Heart left ventricle (tissue), 16 donors: ENCODE measurements around the gene SLC6A4. TPM values are rescaled to one million over a fixed set of nuclear protein-coding genes. Genes with fewer than 3 reads are reported as not detected.
A peak's percentile ranks its signal among the peaks of the same experiment; 100 is the strongest.

ENCODE experiments used
- ATAC-seq, 4 donors: fragments of 200-7000 bp; cut with Tn5 transposase; one replicate each; pipeline ENCODE4 v1.9.1; 2020 to 2022; ENCODE audit warnings: moderate library complexity in 4 of 4, mild to moderate bottlenecking in 3 of 4, moderate number of reproducible peaks in 1 of 4
- DNase-seq, 5 donors: peaks; one replicate each; pipeline ENCODE4 v3.0.0-alpha.2; 2020
- H3K27ac ChIP-seq, 12 donors: fragments of 200-600 bp; sonication (generic) in 4 of 12; one replicate each; pipeline versions ENCODE4 v1.5.0 to v1.8.0; 2016 to 2022; ENCODE audit warnings: mild to moderate bottlenecking in 2 of 12
- H3K27me3 ChIP-seq, 9 donors: fragments of 200-600 bp; sonication (generic) in 2 of 9; one replicate each; pipeline versions ENCODE4 v1.5.1 to v1.8.0; 2016 to 2022; ENCODE audit warnings: mild to moderate bottlenecking in 3 of 9
- H3K36me3 ChIP-seq, 9 donors: fragments of 200-600 bp; sonication (generic) in 2 of 9; one replicate each; pipeline versions ENCODE4 v1.5.0 to v1.8.0; 2018 to 2022; ENCODE audit warnings: mild to moderate bottlenecking in 2 of 9
- H3K4me1 ChIP-seq, 12 donors: fragments of 200-600 bp; sonication (generic) in 4 of 12; one replicate each; pipeline versions ENCODE4 v1.5.0 to v1.8.0; 2016 to 2022; ENCODE audit warnings: mild to moderate bottlenecking in 3 of 12
- H3K4me3 ChIP-seq, 12 donors: fragments of 200-600 bp; sonication (generic) in 4 of 12; one replicate each; pipeline versions ENCODE4 v1.5.0 to v1.8.0; 2017 to 2022; ENCODE audit warnings: mild to moderate bottlenecking in 9 of 12, moderate library complexity in 4 of 12
- H3K9me3 ChIP-seq, 12 donors: fragments of 200-600 bp; sonication (generic) in 4 of 12; one replicate each; pipeline versions ENCODE4 v1.5.0 to v1.8.0; 2016 to 2022; ENCODE audit warnings: mild to moderate bottlenecking in 1 of 12
- CTCF ChIP-seq, 12 donors: fragments of 200-600 bp; sonication (generic) in 4 of 12; IDR thresholded peaks; one replicate each; pipeline versions ENCODE4 v1.5.0 to v1.8.0; 2018 to 2022; ENCODE audit warnings: antibody characterized with exemption in 12 of 12, mild to moderate bottlenecking in 5 of 12
- POLR2A ChIP-seq, 2 donors: fragments of 450-650 bp; IDR thresholded peaks; one replicate each; pipeline ENCODE4 v1.6.1; 2017; ENCODE audit warnings: antibody characterized with exemption in 2 of 2, mild to moderate bottlenecking in 2 of 2, moderate library complexity in 2 of 2
- WGBS, 4 donors: extraction: QIAGEN DNeasy Blood & Tissue Kit in 2 of 4; methylation state at CpG; one replicate each; pipeline versions ENCODE4 v1.1.5 to v1.1.7; 2013 to 2018; 5-methylcytosine and 5-hydroxymethylcytosine counted together
- intact Hi-C, 10 donors: fragments of 100-400 bp; cut with DNase I; formaldehyde crosslinking; loops; one replicate each; pipeline versions ENCODE4 v1.11.1 to v1.14.2; 2022
- polyA plus RNA-seq, 2 donors: library from polyadenylated mRNA; stranded (reverse); fragments of 200-250 nt; gene quantifications; one replicate each; pipeline ENCODE4 v1.2.3, GENCODE V29; 2013
- total RNA-seq, 9 donors: library from RNA; depleted of rRNA in 2 of 9; stranded (reverse); fragments of >200 nt in 2 of 9; fragmentation: NEBNext Ultra II Directional in 3 of 9; extraction: Animal tissue kit (Norgen Biotek cat#: 25700) in 3 of 9; gene quantifications; one replicate each; pipeline versions ENCODE4 v1.1.0 to v1.2.4, GENCODE V29; 2016 to 2023
- donor health status: ischemic (EF 13 %, LVEDD 7.1; RV severe dilation, severe dysfunction).
- donor health status: healthy with polysubstance abuse.
- donor health status: DM: no; HTN: yes; CAD: no.
- donor health status: DM: no; HTN: no; CAD: no.
- donor health status: ischemic (EF 25% LVEDD 6.9; RV normal size, moderate dysfunction).
- donor health status: ischemic (EF 25% LVEDD 5.7; RV mildly dilated, moderate dysfunction).
- donor health status: healthy.
- donor health status: DM: yes; HTN: yes; CAD: no.
- donor health status: ischemic (EF 35%, LVEDD 5.7; RV mildly dilated, moderate dysfunction).
- donor health status: nonischemic (EF 11% LVEDD 7.7; RV severe dilation, severe dysfunction).
- donor health status: DM: yes; HTN: yes; CAD: no.
- donor health status: PGD.
- donor health status: ischemic (EF 29% LVEDD 5.4; RV normal size, mild dysfunction).
- donor health status: nonischemic (EF 23%, LVEDD 6.1; RV moderate dilation, normal function).

Gene SLC6A4
- total and polyA plus RNA-seq, 11 donors, result 0.04 to 1.8 (median 0.17) TPM; not detected in 4

DNA sequence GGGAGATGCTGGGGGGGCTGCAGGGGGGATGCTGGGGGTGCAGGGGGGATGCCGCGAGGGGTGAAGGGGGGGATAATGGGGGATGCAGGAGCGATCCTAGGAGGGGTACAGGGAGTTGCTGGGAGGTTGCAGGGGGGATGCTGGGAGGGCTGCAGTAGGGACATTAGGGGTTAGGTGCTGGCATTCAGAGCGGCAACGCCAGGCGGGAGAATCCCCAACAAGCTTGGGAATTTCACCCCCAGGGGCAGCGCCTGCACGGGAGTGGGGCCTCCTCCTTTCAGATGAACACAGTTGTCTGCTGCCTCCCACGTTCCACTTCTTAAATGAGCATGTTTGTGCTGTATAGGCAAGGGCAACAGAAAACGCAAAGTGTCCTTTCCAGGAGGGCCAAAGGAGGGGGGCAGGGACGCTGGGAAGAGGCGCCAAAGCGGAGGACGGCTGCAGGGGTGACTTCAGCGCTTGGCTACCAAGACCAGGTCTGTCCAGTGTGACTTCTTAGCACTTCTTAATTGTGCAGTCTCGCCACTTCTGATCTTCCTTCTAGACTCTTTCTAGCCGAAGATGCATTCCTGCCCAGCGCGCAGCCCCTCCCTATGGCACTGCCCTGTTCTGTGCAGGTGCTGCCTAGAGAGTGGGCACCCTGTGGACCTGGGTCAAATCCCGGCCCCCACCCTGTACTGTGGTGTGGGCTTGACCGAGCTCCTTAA lies 2.0 kb upstream of the SLC6A4 start:
- no peaks in the 10 kb centered on the region for H3K36me3 ChIP-seq
- DNase-seq, result no peak
- H3K27me3 ChIP-seq, result peaks cover 0 to 55% (median 22%) of the 10 kb centered on the region in 9 donors
- no peaks in the 10 kb centered on the region for H3K9me3 ChIP-seq
- no peak overlapping the region for H3K4me3 ChIP-seq
- H3K27ac ChIP-seq, result no peak overlapping the region
- intact Hi-C loops, result no loop called here
- no peak for ATAC-seq
- peaks cover 0 to 29% (median 15%) of the 10 kb centered on the region in 12 donors for H3K4me1 ChIP-seq
- TF ChIP-seq CTCF (IDR thresholded peaks at IDR 0.05) (no peak), POLR2A (IDR thresholded peaks at IDR 0.05) (no peak)
- WGBS, 4 donors, result 30 to 39% (median 38%) methylated on average over 20 to 21 of the region's 21 CpGs

DNA sequence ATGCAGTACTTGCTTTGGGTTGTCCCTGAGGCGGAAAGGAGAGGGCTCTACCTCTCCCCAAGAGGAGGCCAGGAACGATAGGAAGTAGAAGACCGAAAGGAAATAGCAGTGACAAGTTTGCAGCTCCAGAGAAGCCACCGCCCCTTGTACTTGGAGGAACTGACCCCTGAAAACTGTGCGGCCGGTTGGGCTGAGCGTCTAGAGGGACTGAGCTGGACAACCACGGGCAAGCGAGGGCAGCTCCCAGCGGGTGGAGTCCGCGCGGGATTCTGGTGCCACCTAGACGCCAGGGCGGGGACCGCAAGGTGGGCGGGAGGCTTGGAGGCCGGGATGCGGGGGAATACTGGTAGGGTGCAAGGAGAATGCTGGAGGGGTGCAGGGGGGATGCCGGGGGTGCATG lies 1.3 kb upstream of the SLC6A4 start:
- no peak overlapping the region for H3K27ac ChIP-seq
- H3K36me3 ChIP-seq, result no peaks in the 10 kb centered on the region
- peak overlapping the region in 3 of 12 donors; percentile 15 to 28 (median 21) for H3K4me3 ChIP-seq
- ATAC-seq (peak; percentile 60 to 83 (median 80)), DNase-seq (peak; percentile 32 to 76 (median 51))
- H3K27me3 ChIP-seq, result peaks cover 0 to 55% (median 22%) of the 10 kb centered on the region in 9 donors
- 4 to 8% (median 7%) methylated on average over 14 to 20 of the region's 20 CpGs for WGBS, 4 donors
- no peaks in the 10 kb centered on the region for H3K9me3 ChIP-seq
- intact Hi-C loops, result no loop called here
- TF ChIP-seq CTCF (IDR thresholded peaks at IDR 0.05) (peak in 9 of 12 donors; percentile 11 to 43 (median 31)), POLR2A (IDR thresholded peaks at IDR 0.05) (no peak)
- peaks cover 0 to 29% (median 15%) of the 10 kb centered on the region in 12 donors for H3K4me1 ChIP-seq

- H3K4me3 ChIP-seq, result peak overlapping the region in 10 of 12 donors; percentile 7 to 59 (median 48)
- peaks cover 0 to 55% (median 22%) of the 10 kb centered on the region in 9 donors for H3K27me3 ChIP-seq
- TF ChIP-seq CTCF (IDR thresholded peaks at IDR 0.05) (no peak), POLR2A (IDR thresholded peaks at IDR 0.05) (no peak)
- no peaks in the 10 kb centered on the region for H3K9me3 ChIP-seq
- DNase-seq (no peak), ATAC-seq (no peak)
- WGBS, 4 donors, result 57 to 69% (median 66%) methylated on average over 10 of the region's 10 CpGs
- H3K27ac ChIP-seq, result no peak overlapping the region
- peaks cover 0 to 29% (median 15%) of the 10 kb centered on the region in 12 donors for H3K4me1 ChIP-seq
- intact Hi-C loops, result no loop called here
- no peaks in the 10 kb centered on the region for H3K36me3 ChIP-seq
Measured at GRCh38 chr17:30236297-30236624, 764 bp upstream of the SLC6A4 start.

DNA sequence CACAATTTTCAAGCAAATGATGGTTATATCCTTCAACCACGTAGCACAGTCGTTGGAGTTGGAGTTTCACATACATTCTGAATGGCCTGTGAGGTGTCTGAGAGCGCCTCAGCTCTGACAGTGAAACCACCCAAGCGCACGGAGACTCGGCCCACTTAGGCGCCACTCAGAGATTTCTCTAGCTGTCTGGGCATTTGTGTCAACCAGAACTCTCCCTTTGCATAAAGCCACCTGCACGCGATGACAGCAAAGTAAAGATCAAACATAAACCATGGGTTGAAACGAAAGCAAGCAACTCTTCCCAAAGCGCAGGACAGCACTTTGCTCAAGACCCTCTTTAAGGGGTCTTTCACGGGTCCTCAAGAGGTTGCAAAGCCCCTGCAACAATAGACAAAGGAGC lies 533 bp downstream of the SLC6A4 start:
- H3K4me1 ChIP-seq, result peaks cover 0 to 29% (median 15%) of the 10 kb centered on the region in 12 donors
- WGBS, 4 donors, result 17 to 25% (median 21%) methylated on average over 11 to 12 of the region's 12 CpGs
- intact Hi-C loops, result no loop called here
- no peak for TF ChIP-seq POLR2A (IDR thresholded peaks at IDR 0.05)
- TF ChIP-seq CTCF (IDR thresholded peaks at IDR 0.05), result no peak
- DNase-seq (no peak), ATAC-seq (no peak)
- H3K27ac ChIP-seq, result no peak overlapping the region
- H3K36me3 ChIP-seq, result no peaks in the 10 kb centered on the region
- H3K9me3 ChIP-seq, result no peaks in the 10 kb centered on the region
- peak overlapping the region in 11 of 12 donors; percentile 7 to 59 (median 48) for H3K4me3 ChIP-seq
- peaks cover 0 to 49% (median 22%) of the 10 kb centered on the region in 9 donors for H3K27me3 ChIP-seq
